Effector memory CD4-positive, alpha-beta T cell (primary cell): Measurements from ENCODE around the gene KLHL26.
"Not testable (repeated sequence)": the region's sequence is repeated elsewhere in the genome, so short reads cannot be mapped to it uniquely, and the experiment has no call there.

Experiments
- DNase-seq, 3 donors: peaks; one replicate each; pipeline ENCODE4 v3.0.0-alpha.2; 2020
- H3K27ac ChIP-seq: 2 replicates; pipeline ENCODE4 v1.7.0; 2013; ENCODE audit warnings: mild to moderate bottlenecking, low read length, moderate library complexity; ENCODE audit not compliant: insufficient read depth, poor library complexity, severe bottlenecking
- H3K27me3 ChIP-seq: replicated peaks from 2 replicates; pipeline ENCODE4 v1.7.0; 2013; ENCODE audit warnings: mild to moderate bottlenecking, low read length; ENCODE audit not compliant: insufficient read depth, control insufficient read depth, poor library complexity, severe bottlenecking
- H3K36me3 ChIP-seq: 2 replicates; pipeline ENCODE4 v1.7.0; 2013; ENCODE audit warnings: mild to moderate bottlenecking, low read length, moderate library complexity; ENCODE audit not compliant: control insufficient read depth, insufficient read depth
- H3K4me1 ChIP-seq: 2 replicates; pipeline ENCODE4 v1.7.0; 2013; ENCODE audit warnings: low read length, mild to moderate bottlenecking; ENCODE audit not compliant: control insufficient read depth, insufficient read depth, poor library complexity, severe bottlenecking
- H3K4me3 ChIP-seq: 2 replicates; pipeline ENCODE4 v1.7.0; 2013; ENCODE audit warnings: low read length, low read depth, mild to moderate bottlenecking; ENCODE audit not compliant: insufficient read depth, poor library complexity, severe bottlenecking
- H3K9me3 ChIP-seq: 2 replicates; pipeline ENCODE4 v1.7.0; 2013; ENCODE audit warnings: mild to moderate bottlenecking, low read length, moderate library complexity; ENCODE audit not compliant: control insufficient read depth

The KLHL26 gene

GRCh38 chr19:18672606-18673337 is 35.9 kb downstream of the KLHL26 start:
- Histone ChIP-seq H3K4me1 (no peaks in the 10 kb centered on the region), H3K9me3 (no peaks in the 10 kb centered on the region), H3K27me3 (no peaks in the 10 kb centered on the region), H3K4me3 (no peak overlapping the region), H3K27ac (no peak overlapping the region), H3K36me3 (peaks cover 25% of the 10 kb centered on the region)
- no peak for DNase-seq

- Histone ChIP-seq H3K27ac (no peak overlapping the region), H3K9me3 (no peaks in the 10 kb centered on the region), H3K4me3 (no peak overlapping the region), H3K36me3 (peaks cover 7% of the 10 kb centered on the region), H3K4me1 (no peaks in the 10 kb centered on the region), H3K27me3 (no peaks in the 10 kb centered on the region)
- no peak for DNase-seq
Observed at GRCh38 chr19:18674616-18675015, 37.8 kb downstream of the KLHL26 start.

- Histone ChIP-seq H3K4me1 (no peaks in the 10 kb centered on the region), H3K9me3 (no peaks in the 10 kb centered on the region), H3K27ac (no peak overlapping the region), H3K27me3 (no peaks in the 10 kb centered on the region), H3K4me3 (no peak overlapping the region), H3K36me3 (peaks cover 4% of the 10 kb centered on the region)
- DNase-seq = no peak
Observed at GRCh38 chr19:18675779-18676178, 39.0 kb downstream of the KLHL26 start.

DNA sequence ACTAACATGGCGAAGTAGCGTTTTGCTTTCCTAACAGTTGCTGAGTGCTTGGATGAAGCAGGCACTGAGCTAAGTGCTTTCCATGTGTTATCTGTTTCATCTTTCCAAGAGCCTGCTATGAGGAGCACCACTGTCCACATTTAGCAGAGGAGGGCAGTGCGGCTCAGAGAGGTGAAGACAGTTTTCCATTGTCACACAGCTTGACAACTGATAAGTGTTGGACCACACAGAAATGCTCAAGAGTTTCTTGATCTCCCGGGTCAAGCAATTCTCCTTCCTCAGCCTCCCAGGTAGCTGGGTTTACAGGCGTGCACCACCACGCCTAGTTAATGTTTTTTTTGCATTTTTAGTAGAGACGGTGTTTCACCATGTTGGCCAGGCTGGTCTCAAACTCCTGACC is 39.9 kb downstream of the KLHL26 start:
- H3K4me3 ChIP-seq = no peak overlapping the region
- DNase-seq = no peak
- no peaks in the 10 kb centered on the region for H3K9me3 ChIP-seq
- no peaks in the 10 kb centered on the region for H3K36me3 ChIP-seq
- H3K27me3 ChIP-seq = no peaks in the 10 kb centered on the region
- H3K27ac ChIP-seq = no peak overlapping the region
- no peaks in the 10 kb centered on the region for H3K4me1 ChIP-seq

DNA sequence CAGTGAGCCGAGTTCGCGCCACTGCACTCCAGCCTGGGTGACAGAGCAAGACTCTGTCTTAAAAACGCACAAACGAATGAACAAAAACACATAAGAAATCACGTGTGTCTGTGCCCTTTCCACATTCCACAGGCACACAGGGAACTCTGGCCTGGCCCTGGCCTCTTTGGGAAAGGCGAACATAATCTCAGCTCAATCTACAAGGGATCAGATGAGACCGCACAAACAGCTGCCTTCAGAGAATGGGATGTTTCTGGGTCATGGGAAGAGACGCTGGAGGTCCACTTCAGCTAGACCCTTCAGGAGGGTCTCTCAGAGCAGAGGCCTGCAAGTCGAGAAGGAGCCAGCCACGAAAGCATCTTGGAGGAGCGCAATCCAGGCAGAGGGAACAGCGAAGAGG is 40.3 kb downstream of the KLHL26 start:
- no peaks in the 10 kb centered on the region for H3K9me3 ChIP-seq

DNA sequence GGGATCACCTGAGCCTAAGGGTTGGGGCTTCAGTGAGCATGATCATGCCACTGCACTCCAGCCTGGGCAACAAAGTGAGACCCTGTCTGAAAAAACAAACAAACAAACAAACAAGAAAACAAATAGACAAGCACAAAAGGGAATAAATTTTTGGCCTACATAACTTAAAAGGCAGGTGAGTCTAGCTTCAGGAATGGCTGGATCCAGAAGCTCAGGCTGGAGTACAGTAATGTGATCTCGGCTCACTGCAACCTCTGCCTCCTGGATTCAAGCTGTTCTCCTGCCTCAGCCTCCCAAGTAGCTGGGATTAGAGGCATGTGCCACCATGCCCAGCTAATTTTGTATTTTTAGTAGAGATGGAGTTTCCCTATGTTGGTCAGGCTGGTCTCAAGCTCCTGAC is 43.3 kb downstream of the KLHL26 start:
- not testable (repeated sequence) for H3K27ac ChIP-seq, H3K27me3 ChIP-seq, H3K4me3 ChIP-seq, H3K36me3 ChIP-seq, DNase-seq, H3K9me3 ChIP-seq
- peaks cover 16% of the 10 kb centered on the region for H3K4me1 ChIP-seq

More for the DNA sequence above, 40.3 kb downstream of the KLHL26 start:
- no peaks in the 10 kb centered on the region for H3K36me3 ChIP-seq
- H3K4me1 ChIP-seq = no peaks in the 10 kb centered on the region
- H3K4me3 ChIP-seq = no peak overlapping the region
- H3K27me3 ChIP-seq = no peaks in the 10 kb centered on the region
- no peak overlapping the region for H3K27ac ChIP-seq
- DNase-seq = no peak

DNA sequence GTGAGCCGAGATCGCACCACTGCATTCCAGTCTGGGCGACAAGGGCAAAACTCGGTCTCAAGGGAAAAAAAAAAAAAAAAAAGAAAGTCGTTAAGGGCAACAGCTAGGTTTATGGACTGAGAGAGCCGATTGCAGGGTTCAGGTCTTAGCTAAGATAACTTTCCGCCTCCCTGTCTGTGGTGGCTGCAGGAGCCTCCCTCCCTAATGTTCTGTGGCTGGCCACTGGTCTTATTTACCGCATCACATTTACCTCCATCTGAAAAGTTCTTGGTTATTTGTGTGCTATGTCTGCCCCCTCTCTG is 45.9 kb downstream of the KLHL26 start:
- H3K4me3 ChIP-seq = peak overlapping the region; percentile 72
- DNase-seq = no peak
- no peaks in the 10 kb centered on the region for H3K9me3 ChIP-seq
- H3K27ac ChIP-seq = no peak overlapping the region
- peaks cover 16% of the 10 kb centered on the region for H3K4me1 ChIP-seq
- H3K27me3 ChIP-seq = no peaks in the 10 kb centered on the region
- H3K36me3 ChIP-seq = no peaks in the 10 kb centered on the region

DNA sequence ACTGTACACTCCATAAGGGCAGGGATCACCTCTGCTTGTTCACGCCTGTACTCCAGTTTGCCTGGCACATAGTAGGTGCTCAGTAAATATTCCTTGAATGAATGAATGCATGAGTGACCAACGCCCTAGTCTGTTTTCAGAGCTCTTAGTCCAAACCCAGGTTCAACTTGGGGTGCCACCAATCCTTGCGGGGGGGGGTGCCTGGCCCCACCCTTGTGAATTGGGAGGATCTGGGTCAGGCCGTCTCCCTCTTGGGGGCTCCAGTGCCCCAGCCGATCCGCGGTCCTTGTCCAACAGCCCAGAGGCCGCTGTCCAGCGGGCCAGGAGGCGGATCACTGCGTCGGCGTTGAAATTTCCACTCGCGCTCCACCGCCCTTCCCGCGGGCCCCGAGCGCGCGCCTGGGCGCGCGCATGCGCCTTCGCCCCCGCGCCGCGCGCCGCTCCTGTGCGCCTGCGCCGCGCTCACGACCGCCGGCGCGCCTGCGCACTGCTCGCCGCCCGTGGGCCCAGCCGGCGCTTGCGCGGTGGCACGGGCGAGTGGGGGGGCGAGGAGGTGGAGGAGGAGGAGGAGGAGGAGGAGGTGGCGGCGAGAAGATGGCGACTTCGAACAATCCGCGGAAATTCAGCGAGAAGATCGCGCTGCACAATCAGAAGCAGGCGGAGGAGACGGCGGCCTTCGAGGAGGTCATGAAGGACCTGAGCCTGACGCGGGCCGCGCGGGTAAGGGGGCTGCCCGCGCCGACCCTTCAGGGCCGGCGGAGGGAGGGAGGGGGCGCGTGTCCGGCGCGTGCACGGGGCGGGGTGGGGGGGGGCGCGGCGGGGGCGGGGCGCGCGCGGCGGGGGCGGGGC is 46.5 kb downstream of the KLHL26 start, which contains the start of gene CRTC1:
Gene CRTC1 (plus strand): TSS at position 572 of the 849 bp plus-strand sequence. CDS start 23 bp downstream, at position 595.
- no peaks in the 10 kb centered on the region for H3K9me3 ChIP-seq
- H3K4me1 ChIP-seq = peaks cover 16% of the 10 kb centered on the region
- peak within 1 kb of the TSS; percentile 72 for H3K4me3 ChIP-seq
- no peaks in the 10 kb centered on the region for H3K36me3 ChIP-seq
- H3K27me3 ChIP-seq = no peaks in the 10 kb centered on the region
- H3K27ac ChIP-seq = peak within 1 kb of the TSS; percentile 68
- peak; percentile 88 to 90 (median 89) for DNase-seq

GRCh38 chr19:18683958-18684641 is 47.3 kb downstream of the KLHL26 start:
- peak overlapping the region; percentile 61 for H3K4me3 ChIP-seq
- peak in 1 of 3 donors; percentile 8 for DNase-seq
- H3K27ac ChIP-seq = no peak overlapping the region
- H3K27me3 ChIP-seq = no peaks in the 10 kb centered on the region
- H3K9me3 ChIP-seq = no peaks in the 10 kb centered on the region
- no peaks in the 10 kb centered on the region for H3K36me3 ChIP-seq
- peaks cover 16% of the 10 kb centered on the region for H3K4me1 ChIP-seq

GRCh38 chr19:18684642-18684993 is 47.8 kb downstream of the KLHL26 start:
- no peak overlapping the region for H3K27ac ChIP-seq
- no peaks in the 10 kb centered on the region for H3K36me3 ChIP-seq
- DNase-seq = no peak
- peaks cover 16% of the 10 kb centered on the region for H3K4me1 ChIP-seq
- H3K4me3 ChIP-seq = no peak overlapping the region
- H3K9me3 ChIP-seq = no peaks in the 10 kb centered on the region
- no peaks in the 10 kb centered on the region for H3K27me3 ChIP-seq
